ENCODE results near the gene USP12.

DNA sequence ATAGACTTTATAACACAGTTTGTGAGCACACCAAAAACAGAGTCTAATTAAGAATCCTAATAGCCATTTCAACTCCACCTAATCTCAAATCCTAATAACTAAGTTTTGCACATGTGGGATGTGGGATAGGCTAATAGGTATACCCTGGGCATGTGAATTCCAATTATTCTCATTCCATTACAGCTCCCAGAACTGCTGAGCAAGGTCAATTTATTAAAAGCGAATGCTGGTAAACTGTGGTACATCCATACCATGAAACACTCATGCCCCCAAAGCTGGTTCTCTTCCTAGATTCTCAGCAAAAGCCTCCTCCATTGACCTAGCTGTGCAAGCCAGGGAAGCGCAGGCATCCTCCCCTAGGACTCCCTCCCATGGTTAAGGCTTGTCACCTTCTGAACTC lies 113.8 kb downstream of the USP12 start:
- TF ChIP-seq, protein P1, sequence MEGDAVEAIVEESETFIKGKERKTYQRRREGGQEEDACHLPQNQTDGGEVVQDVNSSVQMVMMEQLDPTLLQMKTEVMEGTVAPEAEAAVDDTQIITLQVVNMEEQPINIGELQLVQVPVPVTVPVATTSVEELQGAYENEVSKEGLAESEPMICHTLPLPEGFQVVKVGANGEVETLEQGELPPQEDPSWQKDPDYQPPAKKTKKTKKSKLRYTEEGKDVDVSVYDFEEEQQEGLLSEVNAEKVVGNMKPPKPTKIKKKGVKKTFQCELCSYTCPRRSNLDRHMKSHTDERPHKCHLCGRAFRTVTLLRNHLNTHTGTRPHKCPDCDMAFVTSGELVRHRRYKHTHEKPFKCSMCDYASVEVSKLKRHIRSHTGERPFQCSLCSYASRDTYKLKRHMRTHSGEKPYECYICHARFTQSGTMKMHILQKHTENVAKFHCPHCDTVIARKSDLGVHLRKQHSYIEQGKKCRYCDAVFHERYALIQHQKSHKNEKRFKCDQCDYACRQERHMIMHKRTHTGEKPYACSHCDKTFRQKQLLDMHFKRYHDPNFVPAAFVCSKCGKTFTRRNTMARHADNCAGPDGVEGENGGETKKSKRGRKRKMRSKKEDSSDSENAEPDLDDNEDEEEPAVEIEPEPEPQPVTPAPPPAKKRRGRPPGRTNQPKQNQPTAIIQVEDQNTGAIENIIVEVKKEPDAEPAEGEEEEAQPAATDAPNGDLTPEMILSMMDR (conservative IDR thresholded peaks at IDR 0.05; ENCODE audit: low read length), result no peak
- no peak for TF ChIP-seq EZH2phosphoT487 (IDR thresholded peaks at IDR 0.05; ENCODE audit: borderline replicate concordance, low read depth, low read length)
